Thyroid gland (tissue), 4 donors: ENCODE measurements around the gene DHRS1. TPM values are rescaled to one million over a fixed set of nuclear protein-coding genes. Genes with fewer than 3 reads are reported as not detected.

Experiments
- DNase-seq, 2 donors: peaks; one replicate each; pipeline ENCODE4 v3.0.0-alpha.2; 2019
- H3K27ac ChIP-seq, 3 donors: fragments of 200-600 bp; sonication (generic); 1 replicate in 2 of 3; 2 replicates in 1 of 3; pipeline ENCODE4 v1.5.1; 2016 to 2019; ENCODE audit warnings: mild to moderate bottlenecking in 1 of 3, moderate library complexity in 1 of 3
- H3K27me3 ChIP-seq: fragments of 200-600 bp; sonication (generic); one replicate; pipeline ENCODE4 v1.5.1; 2019
- H3K36me3 ChIP-seq, 2 donors: fragments of 200-600 bp; sonication (generic); one replicate each; pipeline ENCODE4 v1.5.1; 2016 to 2019
- H3K4me1 ChIP-seq, 2 donors: fragments of 200-600 bp; sonication (generic); one replicate each; pipeline ENCODE4 v1.5.1; 2017 to 2019
- H3K4me3 ChIP-seq, 3 donors: fragments of 200-600 bp; sonication (generic); replicated peaks in 1 of 3; 1 replicate in 2 of 3; 2 replicates in 1 of 3; pipeline ENCODE4 v1.5.1; 2016; ENCODE audit warnings: mild to moderate bottlenecking in 1 of 3
- H3K9me3 ChIP-seq: fragments of 200-600 bp; sonication (generic); one replicate; pipeline ENCODE4 v1.5.1; 2017
- CTCF ChIP-seq, 6 experiments: fragments of 200-600 bp in 3 of 6; fragments of 450-650 bp in 3 of 6; sonication (generic) in 3 of 6; IDR thresholded peaks; one replicate each; pipeline ENCODE4 v1.5.1; 2016 to 2019; ENCODE audit warnings: antibody characterized with exemption in 6 of 6, mild to moderate bottlenecking in 2 of 6, inconsistent platforms in 1 of 6, moderate library complexity in 1 of 6
- POLR2A ChIP-seq, 2 donors: fragments of 450-650 bp; IDR thresholded peaks; one replicate each; pipeline ENCODE4 v1.6.1; 2017; ENCODE audit warnings: antibody characterized with exemption in 2 of 2, mild to moderate bottlenecking in 2 of 2, moderate library complexity in 1 of 2
- WGBS, 2 donors: methylation state at CpG; one replicate each; pipeline ENCODE4 v1.1.5; 2017; 5-methylcytosine and 5-hydroxymethylcytosine counted together
- intact Hi-C: fragments of 100-400 bp; cut with DNase I; formaldehyde crosslinking; loops from one replicate; pipeline ENCODE4 v1.15.1; 2023
- total RNA-seq, 4 donors: library from RNA; depleted of rRNA; stranded (reverse); fragments of >200 nt; gene quantifications; one replicate each; pipeline ENCODE4 v1.2.3, GENCODE V29; 2016

Gene DHRS1
- total RNA-seq, 4 donors from 2014 or later: 35.2 to 59.3 (median 38.3) TPM

GRCh38 chr14:24342889-24343288, 43.3 kb upstream of the DHRS1 start:
- no peak for DNase-seq
- no peak overlapping the region for H3K4me3 ChIP-seq
- 92 to 93% methylated on average over 4 of the region's 4 CpGs for WGBS, 2 donors

GRCh38 chr14:24340606-24341005, 41.0 kb upstream of the DHRS1 start:
- Histone ChIP-seq H3K4me3 (no peak overlapping the region), H3K9me3 (no peaks in the 10 kb centered on the region), H3K36me3 (no peaks in the 10 kb centered on the region), H3K27me3 (no peaks in the 10 kb centered on the region), H3K4me1 (peaks cover 0 to 43% of the 10 kb centered on the region in 2 donors), H3K27ac (no peak overlapping the region)
- WGBS, 2 donors: 90 to 93% methylated on average over 1 of the region's 1 CpG
- DNase-seq: no peak
- TF ChIP-seq CTCF (IDR thresholded peaks at IDR 0.05) (no peak), POLR2A (IDR thresholded peaks at IDR 0.05) (no peak)
- intact Hi-C loops: no loop called here

More at GRCh38 chr14:24342889-24343288, 43.3 kb upstream of the DHRS1 start:
- no peaks in the 10 kb centered on the region for H3K9me3 ChIP-seq
- no peaks in the 10 kb centered on the region for H3K27me3 ChIP-seq
- intact Hi-C loops: no loop called here
- no peaks in the 10 kb centered on the region for H3K36me3 ChIP-seq
- peaks cover 0 to 21% of the 10 kb centered on the region in 2 donors for H3K4me1 ChIP-seq
- TF ChIP-seq CTCF (IDR thresholded peaks at IDR 0.05): no peak
- TF ChIP-seq POLR2A (IDR thresholded peaks at IDR 0.05): no peak
- no peak overlapping the region for H3K27ac ChIP-seq

- intact Hi-C loops: no loop called here
- 29 to 32% methylated on average over 23 to 48 of the region's 51 CpGs for WGBS, 2 donors
- Histone ChIP-seq H3K4me3 (peak within 1 kb of the TSS; percentile 19 to 61 (median 36)), H3K9me3 (no peaks in the 10 kb centered on the region), H3K27me3 (no peaks in the 10 kb centered on the region), H3K36me3 (no peaks in the 10 kb centered on the region), H3K4me1 (peaks cover 1 to 53% of the 10 kb centered on the region in 2 donors), H3K27ac (peak within 1 kb of the TSS in 2 of 3 donors; percentile 24 to 29)
- TF ChIP-seq POLR2A (IDR thresholded peaks at IDR 0.05) (peak in 1 of 2 donors; percentile 48), CTCF (IDR thresholded peaks at IDR 0.05) (no peak)
- DNase-seq: peak; percentile 70 to 75
These were observed 39.9 kb upstream of the DHRS1 start, which contains the start of gene RIPK3 for GRCh38 chr14:24339284-24340151. Gene RIPK3 (minus strand): TSS chr14:24339991. CDS start chr14:24339826, 165 bp downstream.

- no peaks in the 10 kb centered on the region for H3K36me3 ChIP-seq
- H3K9me3 ChIP-seq: no peaks in the 10 kb centered on the region
- H3K4me1 ChIP-seq: peaks cover 4 to 60% of the 10 kb centered on the region in 2 donors
- no peak for DNase-seq
- WGBS, 2 donors: 80 to 87% methylated on average over 8 to 13 of the region's 14 CpGs
- intact Hi-C loops: no loop called here
- peak overlapping the region in 1 of 3 donors; percentile 71 for H3K27ac ChIP-seq
- no peaks in the 10 kb centered on the region for H3K27me3 ChIP-seq
- no peak for TF ChIP-seq POLR2A (IDR thresholded peaks at IDR 0.05)
- no peak for TF ChIP-seq CTCF (IDR thresholded peaks at IDR 0.05)
- peak overlapping the region in 1 of 3 donors; percentile 36 for H3K4me3 ChIP-seq
These were observed 39.3 kb upstream of the DHRS1 start for GRCh38 chr14:24338843-24339242.

GRCh38 chr14:24337824-24338175, 38.2 kb upstream of the DHRS1 start:
- H3K27ac ChIP-seq: peak overlapping the region in 1 of 3 donors; percentile 71
- H3K4me1 ChIP-seq: peaks cover 11 to 70% of the 10 kb centered on the region in 2 donors
- no peaks in the 10 kb centered on the region for H3K27me3 ChIP-seq
- no peak overlapping the region for H3K4me3 ChIP-seq
- TF ChIP-seq POLR2A (IDR thresholded peaks at IDR 0.05): no peak
- TF ChIP-seq CTCF (IDR thresholded peaks at IDR 0.05): no peak
- 53% methylated on average over 8 of the region's 8 CpGs for WGBS, 2 donors
- peak; percentile 79 to 81 for DNase-seq
- no peaks in the 10 kb centered on the region for H3K9me3 ChIP-seq
- intact Hi-C loops: no loop called here
- no peaks in the 10 kb centered on the region for H3K36me3 ChIP-seq
